ENCODE results near the gene WDR88.
A peak's percentile ranks its signal among the peaks of the same experiment; 100 is the strongest.
"Not testable (repeated sequence)": the region's sequence is repeated elsewhere in the genome, so short reads cannot be mapped to it uniquely, and the experiment has no call there.

WDR88 gene, protein sequence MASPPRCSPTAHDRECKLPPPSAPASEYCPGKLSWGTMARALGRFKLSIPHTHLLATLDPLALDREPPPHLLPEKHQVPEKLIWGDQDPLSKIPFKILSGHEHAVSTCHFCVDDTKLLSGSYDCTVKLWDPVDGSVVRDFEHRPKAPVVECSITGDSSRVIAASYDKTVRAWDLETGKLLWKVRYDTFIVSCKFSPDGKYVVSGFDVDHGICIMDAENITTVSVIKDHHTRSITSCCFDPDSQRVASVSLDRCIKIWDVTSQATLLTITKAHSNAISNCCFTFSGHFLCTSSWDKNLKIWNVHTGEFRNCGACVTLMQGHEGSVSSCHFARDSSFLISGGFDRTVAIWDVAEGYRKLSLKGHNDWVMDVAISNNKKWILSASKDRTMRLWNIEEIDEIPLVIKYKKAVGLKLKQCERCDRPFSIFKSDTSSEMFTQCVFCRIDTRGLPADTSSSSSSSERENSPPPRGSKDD

DNA sequence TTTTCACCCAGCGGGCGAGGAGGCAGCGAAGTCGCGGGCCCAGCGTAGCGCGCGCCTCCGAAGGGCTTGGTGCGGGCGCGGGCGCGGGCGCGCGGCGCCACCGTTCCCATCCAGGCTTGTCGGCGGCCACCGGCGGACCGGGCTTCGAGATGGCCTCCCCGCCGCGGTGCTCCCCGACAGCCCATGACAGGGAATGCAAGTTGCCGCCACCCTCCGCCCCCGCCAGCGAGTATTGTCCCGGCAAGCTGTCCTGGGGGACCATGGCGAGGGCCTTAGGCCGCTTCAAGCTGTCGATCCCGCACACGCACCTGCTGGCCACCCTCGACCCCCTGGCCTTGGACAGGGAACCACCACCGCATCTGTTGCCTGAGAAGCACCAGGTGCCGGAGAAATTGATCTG is at the start of gene WDR88:
Gene WDR88 (plus strand): TSS at position 94 of the 400 bp plus-strand sequence. CDS start 56 bp downstream, at position 150.
- DNase-seq (ENCODE audit: low spot score) = no peak

DNA sequence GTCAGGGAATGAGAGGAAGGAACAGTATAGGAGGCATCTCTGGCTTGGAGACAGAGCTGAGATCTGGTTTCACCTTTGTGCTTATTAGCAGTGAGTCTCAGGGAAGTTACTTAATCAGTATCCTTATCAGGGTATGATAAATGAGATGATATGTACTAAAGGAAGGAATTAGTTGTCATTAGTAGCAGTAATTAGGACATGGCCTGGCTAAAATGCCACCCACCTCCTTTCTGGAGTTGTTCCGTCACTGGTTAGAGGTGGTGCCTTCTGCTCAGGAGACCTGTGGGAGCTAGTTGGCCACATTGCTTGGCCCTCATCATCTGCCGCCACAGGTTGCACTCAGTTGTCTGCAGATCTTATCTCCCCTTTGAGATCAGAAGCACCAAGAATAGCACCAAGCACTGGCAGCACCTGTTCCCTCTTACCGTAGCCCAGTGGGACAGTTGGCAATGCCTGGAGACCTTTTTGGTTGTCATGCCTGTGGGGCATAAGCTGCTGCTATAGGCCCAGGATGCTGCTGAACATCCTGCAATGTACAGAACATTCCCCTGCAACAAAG is 46.3 kb upstream of the WDR88 start:
- DNase-seq (ENCODE audit: low spot score) = no peak

DNA sequence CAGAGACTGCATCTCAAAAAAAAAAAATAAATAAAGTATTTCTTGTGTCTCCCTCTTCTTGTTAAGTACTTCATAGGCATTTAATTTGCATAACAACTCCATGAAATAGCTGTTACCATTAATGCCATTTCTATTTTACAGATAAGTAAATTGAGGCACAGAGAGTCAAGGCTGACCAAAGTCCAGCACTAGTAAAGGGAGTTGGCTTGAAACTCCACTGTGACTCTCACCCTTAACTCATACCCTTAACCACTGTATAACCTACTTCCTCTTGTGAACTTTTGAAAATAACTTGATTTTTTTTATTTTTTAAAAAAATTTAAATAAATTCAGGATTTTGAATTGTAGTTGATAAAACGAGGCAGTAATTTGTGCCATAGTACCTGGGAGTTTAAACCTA is 45.0 kb upstream of the WDR88 start:
- no peak for DNase-seq (ENCODE audit: low spot score)

DNA sequence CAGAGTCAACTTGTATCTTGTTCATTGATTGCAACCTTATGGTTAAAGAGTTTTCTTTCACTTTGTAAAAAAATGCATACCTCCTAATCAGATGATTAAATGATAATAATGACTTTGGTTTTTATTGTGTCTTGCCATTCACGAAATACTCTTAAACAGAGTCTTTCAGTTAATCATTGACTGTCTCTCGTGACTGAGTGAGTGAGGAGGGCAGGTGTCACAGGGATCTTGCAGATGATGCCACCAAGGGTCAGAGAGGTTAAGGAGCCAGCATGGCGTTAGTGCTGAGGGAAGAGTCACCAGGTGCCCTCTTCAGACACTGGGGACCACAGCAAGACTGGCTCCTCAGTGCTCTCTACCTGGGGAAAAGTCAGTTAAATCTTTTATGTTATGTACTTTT is 42.9 kb upstream of the WDR88 start:
- DNase-seq (ENCODE audit: low spot score) = no peak

DNA sequence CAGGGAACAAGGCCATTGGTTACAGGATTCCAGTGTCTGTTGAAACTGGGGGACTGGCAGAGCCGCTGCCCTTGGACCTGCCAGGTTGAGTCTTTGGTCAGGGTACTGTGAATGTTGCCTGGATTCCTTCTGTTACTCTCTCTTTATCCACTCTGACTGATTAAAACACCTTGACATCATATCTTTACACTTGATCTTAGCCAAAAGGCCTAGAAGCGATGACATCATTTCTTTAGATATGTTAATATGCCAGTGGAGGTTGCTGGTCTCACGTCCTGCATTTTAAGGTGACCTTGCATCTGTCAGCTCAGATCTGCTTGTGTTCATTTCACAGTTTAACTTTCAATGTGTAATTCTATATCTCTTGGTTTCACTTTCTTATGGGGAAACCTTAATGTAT is 41.7 kb upstream of the WDR88 start:
- no peak for DNase-seq (ENCODE audit: low spot score)

DNA sequence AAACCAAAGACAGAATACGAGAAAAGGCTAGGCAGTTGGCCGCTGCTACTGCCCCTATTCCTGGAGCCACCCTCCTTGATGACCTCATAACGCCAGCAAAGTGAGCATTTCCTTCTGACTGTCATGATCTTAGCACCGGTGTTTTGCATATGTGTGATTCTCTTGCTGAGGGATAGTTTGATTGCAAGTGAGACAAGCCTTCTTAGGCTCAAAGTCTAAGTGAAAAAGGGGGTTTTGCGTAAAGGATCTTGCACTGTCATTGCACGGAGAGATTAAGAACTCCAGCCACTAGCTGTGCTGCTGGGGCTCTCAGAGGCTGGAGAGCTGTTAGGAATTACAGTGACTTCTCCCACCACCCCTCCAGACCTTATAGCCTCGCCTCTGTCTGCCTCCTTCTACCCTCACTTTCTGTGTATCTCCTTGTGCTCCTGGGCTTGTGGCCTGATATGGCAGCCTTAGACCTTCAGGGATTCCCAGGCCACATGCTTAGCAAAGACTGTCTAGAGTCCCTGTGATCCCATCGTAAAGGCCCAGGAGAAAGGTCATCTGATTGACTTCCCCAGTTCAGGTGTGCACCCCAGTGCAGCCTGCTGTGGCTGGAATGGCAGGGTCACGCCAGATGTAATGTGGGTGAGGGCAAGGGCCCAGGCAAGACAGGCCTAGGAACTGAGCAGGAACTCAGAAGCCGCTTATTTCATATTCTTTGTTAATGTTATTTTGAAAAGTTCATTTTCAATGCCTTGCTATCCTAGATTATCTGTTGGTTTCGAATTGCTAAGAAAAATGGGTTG is 38.3 kb upstream of the WDR88 start:
- no peak for DNase-seq (ENCODE audit: low spot score)

DNA sequence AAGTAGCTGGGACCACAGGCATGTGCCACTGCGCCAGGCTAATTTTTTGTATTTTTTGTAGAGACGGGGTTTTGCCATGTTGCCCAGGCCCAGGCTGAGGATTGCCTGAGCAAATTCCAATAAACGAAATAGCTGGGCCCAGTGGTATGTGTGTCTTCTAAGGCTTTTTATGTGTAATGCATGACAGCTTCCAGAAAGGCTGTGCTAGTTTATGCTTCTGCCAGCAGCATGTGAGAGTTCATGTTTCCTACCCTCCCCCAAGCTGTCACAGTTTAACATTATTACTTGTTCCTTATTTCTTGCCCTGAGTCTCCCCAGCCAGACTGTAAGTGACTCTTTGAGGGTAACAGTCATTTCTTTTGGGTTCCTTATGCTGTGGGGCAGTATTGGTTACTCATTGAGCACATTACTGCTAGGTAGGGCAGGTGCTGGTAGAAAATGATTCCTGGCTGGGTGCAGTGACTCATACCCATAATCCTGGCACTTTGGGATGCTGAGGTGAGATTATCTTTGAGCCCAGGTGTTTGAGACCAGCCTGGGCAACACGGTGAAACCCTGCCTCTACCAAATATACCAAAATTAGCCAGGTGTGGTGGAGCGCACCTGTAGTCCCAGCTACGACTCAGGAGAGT is 37.4 kb upstream of the WDR88 start:
- DNase-seq (ENCODE audit: low spot score) = no peak

DNA sequence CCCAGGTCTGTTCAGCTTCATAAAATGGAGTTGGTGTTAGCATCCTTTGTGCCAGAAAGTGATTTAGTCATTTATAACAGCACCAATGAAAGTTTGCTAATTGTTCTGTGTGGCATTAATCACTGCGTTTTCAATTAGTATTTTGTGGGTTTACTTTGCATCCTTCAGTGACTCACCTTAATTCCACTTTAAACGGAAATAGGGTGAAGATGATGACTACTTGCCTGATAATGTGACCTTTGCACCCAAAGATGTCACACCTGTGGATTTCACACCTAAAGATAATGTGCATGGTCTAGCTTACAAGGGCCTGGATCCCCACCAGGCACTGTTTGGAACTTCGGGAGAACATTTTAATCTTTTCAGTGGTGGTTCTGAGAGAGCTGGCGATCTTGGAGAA is 35.9 kb upstream of the WDR88 start:
- no peak for DNase-seq (ENCODE audit: low spot score)

DNA sequence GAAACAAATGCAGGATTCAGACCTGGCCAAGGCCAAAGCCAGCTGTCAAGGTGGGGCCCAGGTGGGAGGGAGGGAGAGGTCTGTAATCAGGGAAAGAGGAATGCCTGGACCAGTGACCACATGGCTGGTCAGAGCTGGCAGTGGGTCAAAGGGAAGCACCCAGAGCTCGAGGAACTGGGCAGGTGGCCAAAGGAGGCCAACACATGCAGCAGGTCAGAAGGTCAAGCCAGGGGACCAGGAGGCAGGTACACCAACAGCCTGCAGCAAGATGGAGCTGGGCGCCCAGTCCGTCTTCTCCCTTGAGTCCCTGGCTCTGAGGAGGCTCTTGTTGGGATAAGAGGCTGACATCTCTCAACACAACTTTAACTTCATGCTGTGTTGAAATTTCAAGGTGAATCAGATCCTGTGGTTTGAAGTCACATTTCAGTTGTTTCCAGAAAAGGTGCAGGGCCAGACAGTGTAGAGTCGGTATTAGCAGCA is 33.8 kb upstream of the WDR88 start:
- peak; percentile 36 for DNase-seq (ENCODE audit: low spot score)

DNA sequence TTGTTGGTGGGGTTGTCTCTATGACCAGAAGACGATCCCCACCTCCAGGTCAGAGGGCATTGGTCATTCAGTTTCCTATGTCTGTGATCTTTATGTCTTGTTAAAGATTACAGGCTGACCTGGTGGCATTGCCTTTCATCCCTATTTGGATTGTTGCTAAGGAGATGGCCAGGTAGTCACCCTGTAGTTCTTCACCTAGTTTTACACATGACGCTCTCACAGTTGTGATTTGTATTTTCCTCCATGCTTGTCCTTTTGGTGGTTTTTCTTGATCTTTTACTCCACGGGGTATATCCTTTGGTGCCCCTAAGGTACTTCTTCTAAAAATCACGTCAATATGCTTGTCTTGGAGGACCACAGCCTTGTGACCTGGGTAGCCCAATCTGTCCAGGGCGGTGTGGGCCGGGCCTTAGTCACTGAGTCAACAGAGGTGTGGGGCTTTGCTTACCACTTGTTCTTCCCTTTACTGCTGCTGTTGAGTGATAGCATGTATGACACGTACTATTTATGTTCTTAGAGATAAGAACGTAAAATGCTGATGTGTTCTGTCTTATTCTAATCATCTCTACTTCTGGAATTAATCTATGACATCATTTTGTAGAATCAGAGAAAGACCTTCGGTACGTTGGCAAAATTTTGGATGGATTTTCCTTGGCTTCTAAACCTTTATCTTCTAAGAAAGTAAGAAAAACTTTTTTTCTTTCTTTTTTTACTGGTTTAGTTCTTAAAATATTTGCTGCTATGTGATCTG is 30.8 kb upstream of the WDR88 start:
- no peak for DNase-seq (ENCODE audit: low spot score)

DNA sequence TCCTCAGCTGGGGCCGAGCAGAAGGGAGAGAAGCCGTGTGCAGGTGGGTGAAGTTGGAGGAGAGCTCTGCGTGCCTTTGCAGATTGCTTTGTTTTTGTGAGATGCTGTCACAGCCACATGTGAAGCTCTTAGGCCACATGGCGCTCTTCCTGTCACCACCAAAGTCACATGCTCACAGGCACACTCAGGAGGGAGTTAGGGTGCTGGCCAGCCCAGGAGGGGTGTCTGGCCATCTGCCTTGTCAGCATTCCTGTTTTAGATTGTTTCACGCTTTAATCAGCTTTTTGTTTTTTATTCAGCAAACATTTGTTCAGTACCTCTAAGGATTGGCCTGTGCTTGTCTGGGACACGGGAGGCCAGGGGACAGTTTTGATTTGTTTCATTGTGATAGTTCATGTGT is 29.0 kb upstream of the WDR88 start:
- DNase-seq (ENCODE audit: low spot score) = no peak

DNA sequence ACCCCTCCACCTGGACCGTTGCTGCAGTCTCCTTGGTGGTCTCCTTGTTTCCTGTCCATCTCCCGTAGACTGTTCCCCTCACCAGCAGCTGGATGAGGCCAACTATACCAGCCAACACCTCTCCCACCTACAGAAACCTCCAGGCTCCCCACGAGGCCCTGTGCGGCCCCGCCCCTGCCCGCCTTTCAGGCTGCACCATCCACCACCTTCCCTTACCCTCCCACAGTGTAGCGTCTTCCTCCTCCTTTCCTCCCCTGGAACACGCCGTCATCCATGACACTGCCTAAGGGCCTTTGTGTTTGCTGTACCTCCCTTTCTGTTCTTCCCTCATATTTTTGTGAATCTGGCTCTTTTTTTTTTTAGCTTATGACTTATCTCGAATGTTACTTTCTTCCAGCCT is 23.8 kb upstream of the WDR88 start:
- no peak for DNase-seq (ENCODE audit: low spot score)

DNA sequence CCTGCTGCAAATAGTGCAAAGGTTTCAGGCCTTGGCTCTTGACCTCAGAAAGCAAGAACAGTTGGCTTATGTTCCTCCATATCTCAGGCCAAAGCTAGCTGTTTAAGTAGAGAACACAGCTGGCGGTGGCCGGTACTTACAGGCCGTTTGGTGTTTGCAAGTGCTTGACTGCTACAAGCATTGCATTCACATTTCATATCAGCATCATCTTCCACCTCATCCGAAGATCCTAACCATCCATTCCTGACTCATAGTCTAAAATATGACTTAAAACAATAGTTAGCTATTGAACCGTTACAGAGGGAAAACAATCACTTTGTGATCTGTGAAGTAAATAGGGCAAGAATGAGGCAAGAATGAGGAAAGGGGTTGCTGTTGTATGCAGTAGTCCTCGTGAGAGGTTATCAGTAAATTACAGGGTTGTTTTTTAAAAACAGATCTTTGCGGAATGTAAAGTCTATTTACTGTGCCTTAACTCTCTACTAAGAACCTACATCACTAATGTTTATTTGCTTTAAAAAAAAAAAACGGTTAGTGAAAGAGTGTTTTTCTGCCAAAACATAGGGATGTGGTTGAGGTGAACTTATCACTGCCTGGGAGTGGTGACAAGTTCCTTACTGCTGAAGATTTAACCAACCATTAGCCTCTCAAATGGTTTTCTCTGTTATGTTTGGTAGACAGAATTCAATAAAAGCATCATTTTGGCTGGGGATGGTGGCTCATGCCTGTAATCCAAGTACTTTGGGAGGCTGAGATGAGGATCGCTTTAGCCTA is 21.6 kb upstream of the WDR88 start:
- DNase-seq (ENCODE audit: low spot score) = no peak

DNA sequence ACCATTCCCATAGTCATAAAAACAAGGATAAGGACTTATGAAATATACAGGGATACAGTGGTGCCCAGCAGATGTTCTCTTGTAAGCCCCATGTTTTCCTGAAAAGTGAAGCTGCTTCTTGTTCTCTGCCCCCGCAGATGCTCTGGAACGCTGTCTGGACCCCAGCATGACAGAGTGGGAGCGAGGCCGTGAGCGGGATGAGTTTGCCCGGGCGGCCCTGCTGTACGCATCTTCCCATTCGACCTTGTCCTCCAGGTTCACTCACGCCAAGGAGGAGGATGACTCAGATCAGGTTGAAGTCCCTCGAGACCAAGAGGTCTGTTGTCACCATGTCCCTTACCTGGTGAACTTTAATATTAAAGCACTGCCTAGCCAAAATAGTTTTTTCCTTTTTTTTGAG is 20.3 kb upstream of the WDR88 start:
- no peak for DNase-seq (ENCODE audit: low spot score)

DNA sequence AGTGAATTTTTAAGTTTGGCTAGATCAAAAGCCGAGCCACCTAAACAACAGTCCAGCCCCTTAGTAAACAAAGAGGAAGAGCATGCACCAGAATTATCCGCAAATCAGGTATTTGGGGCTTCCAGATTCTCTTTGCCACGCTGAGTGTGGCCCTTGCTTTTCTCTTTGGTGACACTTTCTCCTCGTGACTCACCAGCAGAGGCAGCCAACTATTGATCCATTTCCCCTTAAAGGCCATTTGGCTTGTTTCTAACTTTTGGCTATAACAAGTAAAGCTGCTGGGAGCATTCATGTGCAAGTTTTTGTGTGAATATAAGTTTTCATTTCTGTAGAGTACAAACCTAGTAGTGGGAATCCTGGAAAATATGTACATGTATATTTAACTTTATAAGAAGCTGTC is 17.6 kb upstream of the WDR88 start:
- DNase-seq (ENCODE audit: low spot score) = no peak

DNA sequence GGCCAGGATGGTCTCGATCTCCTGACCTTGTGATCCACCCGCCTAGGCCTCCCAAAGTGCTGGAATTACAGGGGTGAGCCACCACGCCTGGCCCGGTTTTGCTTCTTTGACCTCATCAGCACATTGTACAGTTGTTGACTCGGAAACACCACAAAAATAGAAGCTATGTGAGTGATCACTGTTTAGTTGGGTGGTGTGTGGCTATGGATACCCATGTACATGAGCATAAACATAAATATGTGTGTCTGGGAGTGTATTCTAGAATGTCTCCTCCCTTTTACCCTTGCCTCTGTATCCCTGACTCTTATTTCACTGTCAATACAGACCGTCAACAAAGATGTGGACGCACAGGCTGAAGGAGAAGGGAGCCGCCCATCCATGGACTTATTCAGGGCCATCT is 14.4 kb upstream of the WDR88 start:
- DNase-seq (ENCODE audit: low spot score) = no peak

DNA sequence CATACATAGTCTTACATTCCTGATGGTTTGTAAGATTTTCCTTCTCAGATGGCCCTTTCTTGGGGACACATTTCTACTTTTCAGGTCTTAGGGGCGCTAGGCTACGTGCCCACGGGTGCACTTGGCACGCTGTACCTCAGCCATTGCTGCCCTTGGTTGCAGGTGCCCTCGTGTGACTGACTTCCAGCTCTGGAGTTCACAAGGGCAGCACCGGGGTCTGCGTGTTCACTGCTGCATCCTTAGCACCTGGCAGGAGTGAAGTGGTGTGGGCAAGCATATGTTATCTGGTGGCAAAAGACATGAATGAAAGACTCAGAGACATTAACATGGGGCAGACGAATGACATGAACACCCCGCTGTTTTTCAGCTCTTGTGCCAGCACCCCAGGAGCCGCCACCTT is 13.3 kb upstream of the WDR88 start:
- no peak for DNase-seq (ENCODE audit: low spot score)

DNA sequence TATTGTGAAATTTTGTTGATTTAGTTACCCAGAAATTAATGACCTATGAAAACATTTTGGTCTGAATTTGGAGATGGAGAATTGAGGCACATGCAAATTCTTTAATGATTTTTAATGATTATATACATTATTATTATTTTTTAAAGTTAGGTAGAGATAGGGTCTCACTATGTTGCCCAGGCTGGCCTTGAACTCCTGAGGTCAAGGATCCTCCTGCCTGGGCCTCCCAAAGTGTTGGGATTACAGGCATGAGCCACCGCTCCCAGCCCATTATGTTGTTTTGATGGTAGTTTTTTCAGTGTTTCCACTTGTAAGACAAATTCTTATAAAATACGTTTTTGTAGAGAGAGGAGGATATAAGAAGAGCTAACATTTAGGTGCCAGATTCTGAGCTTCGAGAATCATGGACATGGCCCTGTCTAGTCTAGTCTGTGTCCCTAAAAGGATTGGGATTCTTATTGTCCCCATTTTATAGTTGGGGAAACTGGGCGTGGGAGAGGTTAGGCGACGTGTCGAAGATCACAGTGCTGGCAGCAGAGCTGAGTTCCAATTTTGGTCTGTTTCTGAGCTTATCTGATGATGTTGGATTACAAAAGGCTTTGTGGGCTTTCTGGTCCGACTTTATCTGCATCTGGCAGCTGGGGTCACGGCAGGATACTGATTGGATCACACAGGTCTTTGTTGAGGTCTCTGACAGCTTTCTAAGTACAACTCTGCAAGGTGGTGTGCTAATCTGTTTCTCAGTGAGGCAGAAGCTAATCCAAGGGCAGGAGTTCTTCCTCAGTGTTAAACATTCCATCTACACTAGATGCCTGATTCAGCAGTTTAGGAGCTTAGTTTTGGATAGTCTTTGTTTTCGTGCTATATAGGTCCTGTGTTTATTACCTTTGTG is 7.5 kb upstream of the WDR88 start:
- no peak for DNase-seq (ENCODE audit: low spot score)

DNA sequence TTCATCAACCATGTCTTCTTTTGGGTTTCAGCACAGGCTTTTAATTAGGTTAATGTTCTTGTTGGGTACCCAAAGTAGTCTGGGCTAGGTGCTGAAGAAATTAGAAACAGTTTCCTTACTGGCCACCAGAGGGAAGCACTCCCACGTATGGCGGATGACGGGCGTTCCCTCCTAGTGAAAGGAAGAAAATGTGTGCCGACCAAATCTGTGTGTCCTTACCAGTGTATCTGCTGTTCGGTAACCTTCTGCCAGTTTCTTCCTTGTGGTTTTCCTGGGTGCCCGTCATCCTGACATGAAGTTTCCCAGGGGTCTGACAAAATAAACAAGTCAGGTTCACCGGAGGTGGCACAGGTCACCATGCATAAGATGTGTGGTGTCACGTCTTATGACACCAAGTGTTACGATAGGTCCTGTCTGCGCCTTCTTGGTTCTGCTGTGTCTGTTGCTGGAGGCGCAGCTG is 6.0 kb upstream of the WDR88 start:
- DNase-seq (ENCODE audit: low spot score) = peak; percentile 77

DNA sequence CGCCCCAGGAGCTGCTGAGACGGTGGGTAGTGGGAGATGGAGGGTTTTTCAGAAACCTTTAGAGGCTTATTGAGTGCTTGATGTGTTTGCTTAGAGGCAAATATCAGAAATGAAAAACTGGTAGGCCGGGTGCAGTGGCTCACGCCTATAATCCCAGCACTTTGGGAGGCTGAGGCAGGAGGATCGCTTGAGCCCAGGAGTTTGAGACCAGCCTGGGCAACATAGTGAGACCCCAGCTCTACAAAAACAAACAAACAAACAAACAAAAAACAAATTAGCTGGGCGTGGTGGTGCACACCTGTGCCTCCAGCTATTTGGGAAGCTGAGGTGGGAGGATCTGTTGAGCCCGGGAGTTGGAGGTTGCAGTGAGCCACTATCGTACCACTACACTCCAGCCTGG is 5.2 kb upstream of the WDR88 start:
- DNase-seq (ENCODE audit: low spot score) = not testable (repeated sequence)
